ENCODE measurements around the gene ERN2.
"Not testable (repeated sequence)": the region's sequence is repeated elsewhere in the genome, so short reads cannot be mapped to it uniquely, and the experiment has no call there.

Gene ERN2

DNA sequence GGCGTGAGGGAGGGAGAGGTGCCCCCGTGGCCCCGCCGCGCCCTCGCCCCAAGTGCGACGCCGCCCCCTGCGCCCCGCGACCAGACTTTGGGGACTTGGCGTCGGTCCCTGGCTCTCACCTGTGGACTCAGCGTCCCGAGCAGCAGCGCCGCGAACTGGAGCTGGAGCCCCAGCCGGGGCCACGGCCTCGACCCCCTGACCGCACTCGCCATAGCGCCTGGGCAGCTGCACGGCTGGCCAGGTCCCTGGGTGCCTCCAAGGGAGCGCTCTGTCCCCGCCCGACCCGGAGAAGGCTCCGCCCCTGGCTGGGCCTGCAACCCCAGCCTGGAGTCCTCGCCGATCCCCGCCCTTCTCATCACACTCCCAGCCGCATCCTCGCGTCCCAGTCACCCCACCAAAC is at the start of gene ERN2:
ERN2 (minus strand) TSS at position 247 of the 400 bp plus-strand sequence; CDS start at position 212, 35 bp downstream.
- DNase-seq (ENCODE audit: low spot score), result no peak

DNA sequence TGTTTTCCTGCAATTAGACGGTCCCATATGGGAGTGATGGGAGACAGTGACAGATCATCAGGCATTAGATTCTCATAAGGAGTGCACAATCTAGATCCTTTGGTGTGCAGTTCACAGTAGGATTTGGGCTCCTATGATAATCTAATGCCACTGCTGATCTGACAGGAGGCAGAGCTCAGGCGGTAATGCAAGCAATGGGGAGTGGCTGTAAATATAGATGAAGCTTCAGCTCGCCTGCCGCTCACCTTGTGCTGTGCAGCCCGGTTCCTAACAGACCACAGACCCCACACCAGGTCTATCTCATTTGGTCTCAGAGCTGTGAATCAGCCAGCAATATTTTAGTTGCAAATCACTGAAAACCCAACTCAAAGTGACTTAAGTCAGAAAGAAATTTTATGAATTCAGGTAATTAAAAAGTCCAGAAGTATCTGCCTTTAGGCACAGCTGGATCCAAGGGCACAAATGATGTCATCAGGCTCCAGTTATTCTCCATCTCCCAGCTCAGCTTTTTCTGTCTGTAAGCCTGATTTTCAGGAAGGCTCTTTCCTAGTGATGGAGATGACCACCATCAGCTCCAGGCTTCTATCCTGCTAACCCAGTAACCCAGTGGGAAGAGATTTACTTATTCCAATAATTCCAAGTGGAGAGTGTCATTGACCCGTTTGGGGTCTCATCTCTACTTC is 45.1 kb upstream of the ERN2 start:
- no peak for DNase-seq (ENCODE audit: low spot score)

DNA sequence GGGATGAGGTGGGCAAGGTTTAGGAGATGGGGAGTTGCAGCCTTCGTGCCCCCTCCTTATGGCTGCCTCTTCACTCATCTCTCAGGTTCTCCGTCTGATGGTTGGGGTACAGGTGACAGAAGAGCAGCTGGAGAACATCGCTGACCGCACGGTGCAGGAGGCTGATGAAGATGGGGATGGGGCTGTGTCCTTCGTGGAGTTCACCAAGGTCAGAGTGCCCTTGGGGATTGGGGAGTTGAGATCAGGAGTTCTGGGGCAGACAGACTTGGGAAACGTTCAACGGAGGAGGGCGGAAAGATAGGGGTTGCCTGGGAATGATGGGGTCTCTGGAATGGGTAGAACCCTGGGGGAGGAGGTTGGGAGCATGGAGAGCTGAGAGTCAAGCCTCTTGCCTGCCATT is 44.1 kb upstream of the ERN2 start:
- no peak for DNase-seq (ENCODE audit: low spot score)

DNA sequence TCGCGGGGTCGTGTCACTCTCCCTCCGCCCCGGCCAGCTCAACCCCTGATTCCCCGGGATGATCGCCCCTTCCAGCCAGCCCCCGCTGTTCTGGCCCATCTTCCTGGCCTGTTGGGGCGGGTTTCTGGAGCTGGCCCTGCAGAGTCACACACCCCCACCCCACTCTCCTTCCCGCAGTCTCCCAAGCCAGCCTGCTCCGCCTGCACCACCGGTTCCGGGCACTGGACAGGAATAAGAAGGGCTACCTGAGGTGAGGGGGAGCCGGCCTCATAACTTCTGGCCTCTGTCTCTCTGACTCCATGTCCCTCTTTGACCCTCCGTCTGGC is 42.4 kb upstream of the ERN2 start:
- DNase-seq (ENCODE audit: low spot score), result no peak

DNA sequence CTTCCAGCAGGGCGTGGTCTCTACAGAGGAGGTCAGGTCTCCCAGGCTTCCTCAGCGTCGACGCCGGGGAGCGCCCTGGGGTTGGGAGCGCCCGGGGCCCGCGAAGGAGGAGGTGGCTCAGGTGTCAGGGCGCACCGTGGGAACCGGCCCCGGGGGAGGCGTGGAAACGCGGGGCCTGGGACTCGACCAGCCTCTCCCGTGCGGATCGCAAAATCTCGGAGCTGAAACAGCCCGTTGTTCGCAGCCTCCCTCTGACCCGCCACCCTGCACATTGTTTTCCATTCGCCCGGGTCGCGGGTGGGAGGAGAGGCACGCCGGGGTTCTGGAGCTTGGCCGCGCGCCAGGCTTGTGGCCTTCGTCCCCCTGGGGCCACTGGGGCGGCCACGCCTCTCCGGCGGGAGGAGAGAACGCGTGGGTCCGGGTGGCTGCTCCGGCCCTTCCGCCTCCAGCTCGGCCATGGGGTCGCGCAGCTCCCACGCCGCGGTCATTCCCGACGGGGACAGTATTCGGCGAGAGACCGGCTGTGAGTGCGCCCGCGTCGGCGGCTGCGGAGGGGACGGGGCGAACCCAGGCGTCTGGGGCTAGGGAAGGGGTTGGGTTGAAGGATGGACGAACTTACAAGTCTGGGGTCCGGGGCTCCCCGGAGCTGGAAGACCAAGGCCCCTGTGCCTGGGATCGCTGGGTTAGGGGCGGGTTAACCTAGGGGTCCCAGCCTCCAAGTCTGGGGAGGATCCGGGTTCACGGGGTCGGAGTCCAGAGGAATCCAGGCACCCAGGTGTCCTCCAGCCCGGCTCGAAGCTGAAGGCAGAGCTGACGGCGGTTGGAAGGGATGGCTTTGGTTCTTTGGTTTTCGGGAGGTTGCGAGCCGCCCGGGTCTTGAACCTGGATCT is 41.8 kb upstream of the ERN2 start, which contains the start of gene CHP2:
CHP2 (plus strand) TSS at position 433 of the 890 bp plus-strand sequence; CDS start at position 457, 24 bp downstream.
- DNase-seq (ENCODE audit: low spot score), result no peak

DNA sequence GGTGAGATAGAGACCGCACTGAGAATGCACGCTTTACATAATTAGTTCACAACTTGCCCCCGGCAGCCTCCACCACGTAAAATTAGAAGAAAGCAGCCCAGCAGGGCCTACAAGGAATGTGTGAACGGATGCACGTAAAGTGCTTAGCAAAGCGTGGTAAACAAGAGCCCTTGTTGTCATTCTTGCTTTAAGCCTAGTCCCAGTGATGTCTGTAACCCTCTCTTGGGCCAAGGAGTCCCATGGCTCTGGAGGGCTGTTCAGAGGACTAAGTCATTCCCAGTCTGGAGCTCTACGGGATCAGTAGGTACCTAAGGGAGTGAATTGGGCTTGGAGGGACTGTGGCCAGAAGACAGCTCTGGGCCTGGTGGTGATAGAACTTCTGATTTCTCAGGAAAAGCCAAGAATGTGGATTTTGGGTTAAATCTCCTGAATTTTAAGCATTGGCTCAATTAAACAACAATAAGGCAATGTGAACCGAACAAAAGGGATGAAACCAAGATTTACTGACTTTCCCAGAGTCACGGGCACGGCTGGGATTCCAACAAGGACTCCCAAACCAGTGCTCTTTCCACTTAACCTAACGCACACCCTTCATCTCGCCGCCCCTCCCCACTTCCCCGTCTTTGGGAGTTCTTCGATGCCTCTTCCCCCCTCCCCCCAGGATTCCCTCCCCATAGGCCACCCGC is 41.0 kb upstream of the ERN2 start:
- DNase-seq (ENCODE audit: low spot score), result no peak

DNA sequence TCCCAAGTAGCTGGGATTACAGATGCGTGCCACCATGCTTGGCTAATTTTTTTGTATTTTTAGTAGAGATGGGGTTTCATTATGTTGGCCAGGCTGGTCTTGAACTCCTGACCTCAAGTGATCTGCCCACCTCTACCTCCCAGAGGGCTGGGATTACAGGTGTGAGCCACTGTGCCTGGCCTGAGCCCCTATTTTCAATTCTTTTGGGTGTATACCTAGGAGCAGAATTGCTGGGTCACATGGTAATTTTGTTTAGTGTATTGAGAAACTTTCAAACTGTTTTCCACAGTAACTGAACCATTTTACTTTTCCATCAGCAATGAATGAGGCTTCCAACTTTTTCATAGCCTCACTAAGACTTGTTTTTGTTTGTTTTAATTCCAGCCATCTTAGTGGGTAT is 38.0 kb upstream of the ERN2 start:
- not testable (repeated sequence) for DNase-seq (ENCODE audit: low spot score)

DNA sequence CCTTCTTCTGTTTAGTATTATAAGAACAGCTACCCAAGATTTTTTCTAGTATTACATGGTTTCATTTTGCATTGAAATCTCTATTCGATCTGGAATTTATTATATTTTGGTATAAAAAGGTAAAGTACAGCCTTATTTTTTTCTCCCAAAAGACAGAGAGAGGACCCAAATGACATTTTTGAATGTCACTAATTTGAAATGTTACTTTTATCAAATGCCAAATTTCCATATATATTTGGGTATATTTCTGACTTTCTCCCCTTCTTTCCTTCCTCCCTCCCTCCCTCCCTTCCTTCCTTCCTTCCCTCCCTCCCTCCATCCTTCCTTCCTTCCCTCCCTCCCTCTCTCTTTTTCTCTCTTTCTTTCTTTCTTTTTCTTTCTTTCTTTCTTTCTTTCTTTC is 35.6 kb upstream of the ERN2 start:
- DNase-seq (ENCODE audit: low spot score), result no peak

DNA sequence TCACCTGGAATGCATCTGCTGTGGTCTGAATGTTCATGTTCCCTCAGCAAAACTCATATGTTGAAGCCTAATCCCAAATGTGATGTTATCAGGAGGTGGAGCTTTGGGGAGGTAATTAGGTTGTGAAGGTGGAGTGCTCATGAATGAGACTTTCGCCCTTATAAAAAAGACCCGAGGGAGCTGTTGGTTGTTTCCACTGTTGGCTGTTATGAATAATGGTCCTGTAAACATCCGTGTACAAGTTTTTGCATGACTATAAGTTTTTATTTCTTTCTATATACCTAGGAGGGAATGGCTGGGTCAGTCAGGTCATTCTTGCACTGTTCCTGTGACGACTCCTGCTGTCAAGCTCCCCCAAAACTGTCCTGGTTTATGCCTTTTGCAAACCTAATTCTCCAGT is 32.2 kb upstream of the ERN2 start:
- DNase-seq (ENCODE audit: low spot score), result no peak

DNA sequence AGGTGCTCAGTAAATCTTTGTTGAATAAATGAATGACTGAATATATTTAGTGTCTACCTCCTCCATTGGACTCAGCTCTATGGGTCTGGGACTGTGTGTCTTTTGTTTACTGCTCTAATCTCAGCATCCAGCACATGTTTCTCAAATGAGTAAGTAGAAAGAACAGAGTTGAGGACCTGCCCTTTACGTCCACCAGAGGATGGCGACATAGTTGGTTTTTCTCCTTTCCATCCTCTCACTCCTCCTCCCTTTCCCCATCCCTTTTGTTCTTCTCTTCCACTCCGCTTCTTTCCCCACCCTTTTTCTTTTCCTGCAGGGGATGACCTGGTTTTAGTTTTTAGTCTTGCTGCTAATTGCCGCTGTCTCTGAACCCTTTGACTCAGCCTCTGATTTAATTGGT is 29.7 kb upstream of the ERN2 start:
- DNase-seq (ENCODE audit: low spot score), result no peak

DNA sequence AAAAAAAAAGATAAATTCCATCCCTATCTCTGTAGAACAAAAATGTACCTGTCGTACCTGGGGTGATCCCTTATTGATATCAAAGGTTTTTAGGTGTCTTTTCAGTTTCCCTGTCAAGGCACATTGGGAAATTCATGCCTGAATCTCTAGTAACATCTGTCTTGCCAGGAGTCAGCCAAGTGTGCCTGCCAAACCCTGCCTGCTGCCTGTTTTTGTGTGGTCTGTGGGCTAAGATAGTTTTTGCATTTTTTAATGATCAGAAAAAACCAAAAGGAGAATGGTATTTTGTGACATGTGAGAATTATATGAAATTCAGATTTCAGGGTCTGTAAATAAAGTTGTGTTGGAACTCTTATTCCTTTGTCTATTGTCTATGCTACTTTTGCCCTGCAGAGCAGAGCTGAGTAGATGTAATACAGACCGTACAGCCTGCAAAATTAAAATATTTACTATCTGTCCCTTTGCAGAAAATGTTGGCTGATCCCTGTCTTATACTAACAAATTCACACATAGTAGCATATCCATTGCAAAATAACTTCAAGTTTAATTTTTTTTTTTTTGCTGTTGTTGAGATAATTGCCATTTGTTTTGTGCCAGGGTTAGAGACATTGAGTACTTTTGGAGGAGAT is 28.8 kb upstream of the ERN2 start:
- DNase-seq (ENCODE audit: low spot score), result no peak

DNA sequence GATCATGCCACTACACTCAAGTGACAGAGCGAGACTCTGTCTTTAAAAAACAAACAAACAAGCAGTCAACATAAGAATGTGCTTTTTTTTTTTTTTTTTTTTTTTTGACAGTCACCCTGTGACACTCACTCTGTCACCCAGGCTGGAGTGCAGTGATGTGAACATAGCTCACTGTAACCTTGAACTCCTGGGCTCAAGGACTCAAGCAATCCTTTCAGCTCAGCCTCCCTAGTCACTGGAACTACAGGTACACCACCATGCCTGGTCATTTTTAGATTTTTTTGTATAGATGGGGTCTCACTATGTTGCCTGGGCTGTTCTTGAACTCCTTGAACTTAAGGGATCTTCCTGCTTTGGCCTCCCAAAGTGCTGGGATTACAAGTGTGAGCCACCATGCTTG is 26.5 kb upstream of the ERN2 start:
- DNase-seq (ENCODE audit: low spot score), result no peak

DNA sequence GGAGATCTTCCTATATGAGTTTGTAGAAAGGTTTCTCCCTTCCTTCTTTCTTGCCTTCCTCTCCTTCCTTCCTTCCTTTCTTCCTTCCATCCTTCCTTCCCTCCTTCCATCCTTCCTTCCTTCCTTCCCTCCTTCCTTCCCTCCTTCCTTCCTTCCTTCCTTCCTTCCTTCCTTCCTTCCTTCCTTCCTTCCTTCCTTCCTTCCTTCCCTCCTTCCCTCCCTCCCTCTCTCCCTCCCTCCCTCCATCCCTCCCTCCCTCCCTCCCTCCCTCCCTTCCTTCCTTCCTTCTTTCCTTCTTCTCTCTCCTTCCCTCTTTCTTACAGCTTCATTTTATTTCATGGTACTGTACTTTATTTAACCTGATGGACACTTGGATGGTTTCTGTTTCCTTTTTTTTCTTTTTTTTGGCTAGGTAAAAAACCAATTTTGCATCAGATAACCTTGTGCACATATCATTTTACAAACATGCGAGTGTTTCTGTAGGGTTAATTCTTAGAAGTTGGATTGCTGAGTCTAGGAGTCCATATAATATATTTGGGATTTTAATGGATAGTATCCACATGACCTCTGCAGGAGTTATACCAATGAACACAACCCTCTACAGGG is 24.5 kb upstream of the ERN2 start:
- DNase-seq (ENCODE audit: low spot score), result not testable (repeated sequence)

DNA sequence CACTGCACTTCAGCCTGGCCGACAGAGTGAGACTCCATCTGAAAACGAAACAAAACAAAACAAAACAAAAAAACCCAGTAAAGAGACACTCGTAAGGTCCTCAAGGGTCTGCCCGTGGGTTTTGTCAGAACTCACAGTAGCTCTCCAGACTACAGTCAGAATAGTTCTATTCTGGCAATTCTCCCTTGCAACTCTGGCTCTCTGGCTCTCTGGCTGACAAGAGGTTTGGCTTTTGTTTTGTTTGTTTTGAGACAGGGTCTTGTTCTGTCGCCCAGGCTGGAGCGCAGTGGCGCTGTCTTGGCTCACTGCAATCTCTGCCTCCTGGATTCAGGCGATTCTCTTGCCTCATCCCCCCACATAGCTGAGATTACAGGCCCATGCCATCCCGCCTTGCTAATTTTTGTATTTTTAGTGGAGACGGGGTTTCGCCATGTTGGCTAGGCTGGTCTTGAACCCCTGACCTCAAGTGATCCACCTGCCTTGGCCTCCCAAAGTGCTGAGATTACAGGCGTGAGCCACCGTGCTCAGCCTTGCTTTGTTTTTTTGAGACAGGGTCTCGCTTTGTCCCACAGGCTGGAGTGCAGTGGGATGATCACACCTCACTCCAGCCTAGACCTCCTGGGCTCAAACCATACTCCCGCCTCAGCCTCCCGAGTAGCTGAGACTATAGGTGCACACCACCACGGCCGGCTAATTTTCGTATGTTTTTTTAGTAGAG is 21.3 kb upstream of the ERN2 start:
- DNase-seq (ENCODE audit: low spot score), result no peak

DNA sequence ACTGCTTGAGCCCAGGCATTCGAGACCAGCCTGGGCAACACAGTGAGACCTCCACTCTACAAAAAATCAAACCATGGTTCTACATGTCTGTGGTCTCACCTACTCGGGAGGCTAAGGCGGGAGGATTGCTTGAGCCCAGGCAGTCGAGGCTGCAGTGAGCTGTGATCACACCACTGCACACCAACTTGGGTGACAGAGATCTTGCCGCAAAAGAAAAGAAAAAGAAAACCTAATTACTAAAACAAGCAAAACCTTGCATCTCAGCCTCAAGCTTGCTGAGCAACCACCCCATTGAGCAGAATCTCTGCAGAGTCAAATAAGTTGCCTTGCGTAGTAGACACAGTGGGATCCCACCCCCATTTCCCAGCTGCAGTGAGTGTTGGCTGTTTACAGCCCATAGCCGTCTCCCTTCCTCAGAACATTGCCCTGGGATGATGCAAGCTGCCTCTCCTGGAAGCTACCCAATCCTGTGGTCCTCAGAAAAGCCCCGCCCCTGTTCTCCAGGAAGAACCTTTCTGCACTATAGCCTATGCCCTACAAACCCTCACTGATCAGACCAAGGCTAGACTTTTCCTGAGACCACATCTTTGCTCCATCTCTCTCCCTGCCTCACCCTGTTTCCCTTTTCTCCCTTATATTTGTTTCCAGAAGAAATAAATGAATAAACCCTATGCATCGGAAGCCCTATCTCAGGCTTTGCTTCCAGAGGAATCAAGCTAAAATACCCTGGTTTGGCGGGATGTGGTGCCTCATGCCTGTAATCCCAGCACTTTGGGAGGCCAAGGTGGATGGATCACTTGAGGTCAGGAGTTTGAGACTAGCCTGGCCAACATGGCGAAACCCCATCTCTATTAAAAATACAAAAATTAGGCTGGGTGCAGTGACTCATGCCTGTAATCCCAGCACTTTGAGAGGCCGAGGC is 16.7 kb upstream of the ERN2 start:
- no peak for DNase-seq (ENCODE audit: low spot score)

DNA sequence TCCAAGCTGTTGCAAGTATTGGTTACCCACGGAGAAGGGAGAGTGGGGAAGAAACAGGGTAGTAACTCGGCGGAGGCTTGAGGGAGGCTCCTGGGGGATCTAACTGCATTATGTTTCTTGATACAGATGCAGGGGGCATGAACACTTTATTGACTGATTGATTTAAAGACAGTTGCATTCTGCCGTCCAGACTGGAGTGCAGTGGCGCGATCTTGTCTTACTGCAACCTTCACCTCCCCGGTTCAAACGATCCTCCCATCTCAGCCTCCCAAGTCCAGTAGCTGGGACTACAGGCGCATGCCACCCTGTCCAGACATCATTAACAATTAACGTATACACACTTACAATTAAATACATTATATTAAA is 15.1 kb upstream of the ERN2 start:
- DNase-seq (ENCODE audit: low spot score), result no peak

DNA sequence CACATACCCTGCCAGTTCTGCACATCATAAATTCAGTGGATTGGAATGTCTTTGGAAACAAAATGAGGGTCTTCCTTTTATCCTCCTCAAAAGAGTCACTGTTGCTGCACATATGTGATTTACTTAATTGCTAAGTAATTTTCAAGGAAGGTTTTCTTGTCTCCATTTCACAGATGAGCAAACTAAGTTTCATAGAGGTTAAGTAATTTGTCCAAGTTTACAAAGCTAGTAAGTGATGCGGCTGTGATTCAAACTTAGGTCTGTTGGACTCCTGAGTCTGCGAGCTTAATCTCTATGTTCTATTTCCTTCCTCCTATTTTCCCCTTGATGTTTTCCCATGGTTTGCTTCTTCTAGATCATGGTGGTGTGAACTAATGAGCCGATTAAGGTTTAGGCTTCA is 13.7 kb upstream of the ERN2 start:
- DNase-seq (ENCODE audit: low spot score), result no peak

DNA sequence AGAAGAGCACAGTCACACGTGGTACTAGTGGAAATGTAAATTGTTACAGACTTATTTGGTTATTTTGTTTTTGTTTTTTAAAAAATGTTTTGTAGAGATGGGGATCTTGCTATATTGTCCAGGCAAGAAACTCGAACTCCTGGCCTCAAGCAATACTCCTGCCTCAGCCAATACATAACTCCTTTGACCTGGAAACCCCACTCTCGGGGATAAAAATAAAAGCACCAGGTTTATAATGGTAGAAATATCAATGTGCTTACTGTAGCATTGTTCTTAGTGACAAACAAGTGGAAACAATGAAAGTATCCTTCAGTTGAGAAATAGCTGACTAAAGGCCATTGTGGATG is 11.7 kb upstream of the ERN2 start:
- DNase-seq (ENCODE audit: low spot score), result no peak

DNA sequence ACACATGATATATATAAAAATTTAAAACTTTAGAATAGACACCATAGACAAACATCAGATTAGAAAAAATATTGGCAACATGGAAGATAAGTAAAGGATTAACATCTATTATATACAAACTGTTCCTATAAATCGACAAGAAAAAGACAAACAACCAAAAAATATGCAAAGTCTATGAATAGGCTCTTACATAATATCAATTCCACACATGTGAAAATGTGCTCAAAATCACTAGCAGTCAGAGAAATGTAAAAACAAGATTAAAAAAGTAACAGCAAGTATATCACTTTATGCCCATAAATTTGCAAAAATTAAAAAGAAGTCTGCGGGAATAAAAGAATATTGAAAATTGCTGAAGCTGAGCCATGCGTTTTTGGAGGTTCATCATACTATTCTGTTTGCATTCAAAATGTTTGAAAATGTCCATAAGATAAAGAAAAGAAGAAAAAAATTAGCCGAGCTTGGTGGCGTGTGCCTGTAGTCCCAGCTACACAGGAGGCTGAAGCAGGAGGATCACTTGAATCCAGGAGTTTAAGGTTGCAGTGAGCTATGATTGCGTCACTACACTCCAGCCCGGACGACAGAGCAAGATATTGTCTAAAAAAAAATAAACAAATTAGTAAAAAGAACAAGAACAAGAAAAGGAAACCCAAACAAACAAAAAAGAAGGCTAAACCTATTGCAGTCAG is 11.2 kb upstream of the ERN2 start:
- no peak for DNase-seq (ENCODE audit: low spot score)

Measured in hepatic stellate cell (primary cell).